OCI-LY1 (cell line): Measurements from ENCODE around the gene TTC39C.
"Not testable (repeated sequence)": the region's sequence is repeated elsewhere in the genome, so short reads cannot be mapped to it uniquely, and the experiment has no call there.

Experiments
- H2AFZ ChIP-seq: fragments of 200-600 bp; sonication (generic), shearing (Covaris generic); 2 replicates; pipeline ENCODE4 v1.6.0; 2014; ENCODE audit warnings: antibody characterized with exemption, mild to moderate bottlenecking, low read length
- H3F3A ChIP-seq: fragments of 200-600 bp; sonication (generic), shearing (Covaris generic); 2 replicates; pipeline ENCODE4 v1.6.0; 2014; ENCODE audit warnings: mild to moderate bottlenecking, antibody characterized with exemption, low read length, moderate library complexity; ENCODE audit not compliant: insufficient read depth
- H3K27ac ChIP-seq: fragments of 200-600 bp; sonication (generic); 2 replicates; pipeline ENCODE4 v1.5.1; 2014; ENCODE audit warnings: low read length, mixed run types, mild to moderate bottlenecking, low read depth; ENCODE audit not compliant: poor library complexity, severe bottlenecking
- H3K27me3 ChIP-seq: fragments of 200-600 bp; sonication (generic); 2 replicates; pipeline ENCODE4 v1.6.0; 2014; ENCODE audit warnings: antibody characterized with exemption, mild to moderate bottlenecking, low read length, moderate library complexity; ENCODE audit not compliant: insufficient read depth
- H3K36me3 ChIP-seq: fragments of 200-600 bp; sonication (generic); 2 replicates; pipeline ENCODE4 v1.6.1; 2014; ENCODE audit warnings: mild to moderate bottlenecking, antibody characterized with exemption, low read length, moderate library complexity, mixed read lengths; ENCODE audit not compliant: insufficient read depth
- H3K4me1 ChIP-seq: fragments of 200-600 bp; sonication (generic); 2 replicates; pipeline ENCODE4 v1.5.1; 2014; ENCODE audit warnings: mild to moderate bottlenecking, low read length, moderate library complexity; ENCODE audit not compliant: insufficient read depth, severe bottlenecking
- H3K4me2 ChIP-seq: fragments of 200-600 bp; sonication (generic), shearing (Covaris generic); 2 replicates; pipeline ENCODE4 v1.6.1; 2014; ENCODE audit warnings: low read length
- H3K4me3 ChIP-seq: fragments of 200-600 bp; sonication (generic); 2 replicates; pipeline ENCODE4 v1.5.1; 2014; ENCODE audit warnings: low read length, low read depth, mild to moderate bottlenecking, mixed read lengths; ENCODE audit not compliant: poor library complexity, severe bottlenecking
- H3K79me2 ChIP-seq: fragments of 200-600 bp; shearing (Covaris generic); 2 replicates; pipeline ENCODE4 v1.6.1; 2016; ENCODE audit warnings: mixed run types, low read length, mixed read lengths; ENCODE audit not compliant: insufficient read depth
- H3K9ac ChIP-seq: fragments of 200-600 bp; sonication (generic), shearing (Covaris generic); 2 replicates; pipeline ENCODE4 v1.6.1; 2014; ENCODE audit warnings: mild to moderate bottlenecking, low read length, mixed read lengths
- H3K9me2 ChIP-seq: fragments of 200-600 bp; sonication (generic), shearing (Covaris generic); 2 replicates; pipeline ENCODE4 v1.6.1; 2014; ENCODE audit warnings: low read depth, mild to moderate bottlenecking, low read length, mixed read lengths
- H3K9me3 ChIP-seq: fragments of 200-600 bp; shearing (Covaris generic); 2 replicates; pipeline ENCODE4 v1.6.1; 2014; ENCODE audit warnings: low read length, mixed read lengths
- H4K20me1 ChIP-seq: fragments of 200-600 bp; sonication (generic), shearing (Covaris generic); 2 replicates; pipeline ENCODE4 v1.6.0; 2016; ENCODE audit warnings: mild to moderate bottlenecking, low read length; ENCODE audit not compliant: insufficient read depth
- CTCF ChIP-seq: fragments of 200-600 bp; sonication (generic), shearing (Covaris generic); IDR thresholded peaks from 2 replicates; pipeline ENCODE4 v1.5.1; 2017; ENCODE audit warnings: mild to moderate bottlenecking, antibody characterized with exemption, low read length, moderate library complexity, mixed read lengths
- EZH2 ChIP-seq: fragments of 200-600 bp; sonication (generic), shearing (Covaris generic); IDR thresholded peaks from 2 replicates; pipeline ENCODE4 v1.8.0; 2017; ENCODE audit warnings: borderline replicate concordance, mixed run types, mild to moderate bottlenecking, antibody characterized with exemption, low read length, moderate library complexity, mixed read lengths

Gene TTC39C

GRCh38 chr18:24027156-24027827, 12.7 kb downstream of the TTC39C start:
- H3F3A ChIP-seq: no peaks in the 10 kb centered on the region
- no peak overlapping the region for H3K4me3 ChIP-seq
- TF ChIP-seq CTCF: no peak
- TF ChIP-seq EZH2: no peak
- H3K4me2 ChIP-seq: no peak overlapping the region
- H3K9me3 ChIP-seq: no peaks in the 10 kb centered on the region
- no peaks in the 10 kb centered on the region for H3K27me3 ChIP-seq
- H4K20me1 ChIP-seq: no peaks in the 10 kb centered on the region
- no peak overlapping the region for H2AFZ ChIP-seq
- no peaks in the 10 kb centered on the region for H3K79me2 ChIP-seq
- H3K36me3 ChIP-seq: no peaks in the 10 kb centered on the region
- H3K4me1 ChIP-seq: no peaks in the 10 kb centered on the region
- no peak overlapping the region for H3K27ac ChIP-seq
- no peak overlapping the region for H3K9ac ChIP-seq
- no peaks in the 10 kb centered on the region for H3K9me2 ChIP-seq

GRCh38 chr18:24028946-24029345, 14.4 kb downstream of the TTC39C start:
- H3K4me3 ChIP-seq, H3K36me3 ChIP-seq, H3K4me1 ChIP-seq, H2AFZ ChIP-seq, H3F3A ChIP-seq, H3K9ac ChIP-seq, H4K20me1 ChIP-seq, H3K9me2 ChIP-seq, H3K27ac ChIP-seq, H3K27me3 ChIP-seq, H3K79me2 ChIP-seq, H3K9me3 ChIP-seq, H3K4me2 ChIP-seq: not testable (repeated sequence)

- no peaks in the 10 kb centered on the region for H3K79me2 ChIP-seq
- H3K9me3 ChIP-seq: no peaks in the 10 kb centered on the region
- H3K4me2 ChIP-seq: no peak overlapping the region
Measured at GRCh38 chr18:24031318-24031717, 16.8 kb downstream of the TTC39C start.

More at GRCh38 chr18:24031318-24031717, 16.8 kb downstream of the TTC39C start:
- Histone ChIP-seq H3K27ac (no peak overlapping the region), H3K4me1 (no peaks in the 10 kb centered on the region), H3K9me2 (no peaks in the 10 kb centered on the region), H4K20me1 (no peaks in the 10 kb centered on the region), H2AFZ (no peak overlapping the region), H3F3A (no peaks in the 10 kb centered on the region), H3K36me3 (no peaks in the 10 kb centered on the region), H3K27me3 (no peaks in the 10 kb centered on the region), H3K4me3 (no peak overlapping the region), H3K9ac (no peak overlapping the region)
- TF ChIP-seq CTCF: no peak
- no peak for TF ChIP-seq EZH2
